Esophagus muscularis mucosa (tissue), 3 donors: ENCODE results near the gene EGLN3.

Experiments used
- CTCF ChIP-seq, 3 experiments: fragments of 200-600 bp in 2 of 3; fragments of 450-650 bp in 1 of 3; sonication (generic) in 2 of 3; IDR thresholded peaks; one replicate each; pipeline ENCODE4 v1.5.1; 2017 to 2019; ENCODE audit warnings: antibody characterized with exemption in 3 of 3, mild to moderate bottlenecking in 2 of 3, moderate library complexity in 1 of 3
- POLR2AphosphoS5 ChIP-seq, 2 donors: sonication (generic); formaldehyde crosslinking; IDR thresholded peaks; one replicate each; pipeline ENCODE4 v1.6.1; 2017; ENCODE audit warnings: antibody characterized with exemption in 2 of 2

- TF ChIP-seq CTCF (IDR thresholded peaks at IDR 0.05) (no peak), POLR2AphosphoS5 (IDR thresholded peaks at IDR 0.05) (no peak)
These were observed 46.7 kb upstream of the EGLN3 start for GRCh38 chr14:33997611-33998010.
